PC-9 (cell line): ENCODE data around the gene PRAMEF14.
"Not testable (repeated sequence)": the region's sequence is repeated elsewhere in the genome, so short reads cannot be mapped to it uniquely, and the experiment has no call there.

Source experiments
- CTCF ChIP-seq: fragments of 200-600 bp; sonication (generic); conservative IDR thresholded peaks from 2 replicates; pipeline ENCODE4 v1.6.1; 2017; ENCODE audit warnings: mixed run types, antibody characterized with exemption, mild to moderate bottlenecking, moderate library complexity
- EZH2 ChIP-seq: fragments of 200-600 bp; sonication (generic); IDR thresholded peaks from 2 replicates; pipeline ENCODE4 v1.8.0; 2017; ENCODE audit warnings: antibody characterized with exemption, low read depth

GRCh38 chr1:13303239-13303638 lies 43.7 kb downstream of the PRAMEF14 start, which contains the start of gene PRAMEF33:
- TF ChIP-seq CTCF, EZH2: not testable (repeated sequence)
